GM23338 (cell line): ENCODE data around the gene NLRP1.

Experiments
- CREB1 ChIP-seq: fragments of 250-450 bp; sonication (Bioruptor Pico); IDR thresholded peaks from 2 replicates; pipeline ENCODE4 v1.5.0; 2020; ENCODE audit warnings: low read depth, mild to moderate bottlenecking, moderate library complexity
- CTCF ChIP-seq, 2 experiments: fragments of 200-600 bp in 1 of 2; sonication (generic) in 1 of 2; conservative IDR thresholded peaks; 2 replicates each; pipeline versions ENCODE4 v1.5.1 to v1.6.1; 2016 to 2017; ENCODE audit warnings: antibody characterized with exemption in 2 of 2, low read depth in 2 of 2, mild to moderate bottlenecking in 2 of 2, moderate library complexity in 1 of 2
- ETS1 ChIP-seq: IDR thresholded peaks from 2 replicates; pipeline ENCODE4 v1.6.1; 2016; ENCODE audit warnings: antibody characterized with exemption
- EZH2 ChIP-seq: fragments of 200-600 bp; sonication (generic); IDR thresholded peaks from one replicate; pipeline ENCODE4 v1.8.0; 2017; ENCODE audit warnings: antibody characterized with exemption, mild to moderate bottlenecking, low read depth; ENCODE audit not compliant: unreplicated experiment
- EZH2phosphoT487 ChIP-seq: fragments of 200-600 bp; sonication (generic); IDR thresholded peaks from one replicate; pipeline ENCODE4 v1.8.1; 2018; ENCODE audit warnings: antibody characterized with exemption; ENCODE audit not compliant: unreplicated experiment
- JUNB ChIP-seq: IDR thresholded peaks from one replicate; pipeline ENCODE4 v1.6.1; 2016; ENCODE audit warnings: antibody characterized with exemption; ENCODE audit not compliant: unreplicated experiment
- POLR2AphosphoS5 ChIP-seq: IDR thresholded peaks from 2 replicates; pipeline ENCODE4 v1.6.1; 2016; ENCODE audit warnings: antibody characterized with exemption, low read depth
- REST ChIP-seq: IDR thresholded peaks from one replicate; pipeline ENCODE4 v1.6.1; 2018; ENCODE audit warnings: antibody characterized with exemption; ENCODE audit not compliant: unreplicated experiment

- TF ChIP-seq EZH2: no peak
- TF ChIP-seq POLR2AphosphoS5: no peak
- TF ChIP-seq CTCF (conservative IDR thresholded peaks at IDR 0.05; ENCODE audit: low read depth in 2 of 2): no peak
- no peak for TF ChIP-seq ETS1
- no peak for TF ChIP-seq CREB1 (CRISPR knock-in tag)
- TF ChIP-seq REST: no peak
- TF ChIP-seq EZH2phosphoT487: no peak
- TF ChIP-seq JUNB: no peak
Observed at GRCh38 chr17:5562661-5563360, 21.5 kb downstream of the NLRP1 start.
